ENCODE data around the gene IGFBP5. TPM values are rescaled to one million over a fixed set of nuclear protein-coding genes. Genes with fewer than 3 reads are reported as not detected.

The IGFBP5 gene
- total RNA-seq, 4 donors from 2014 or later = 27.7 to 460 (median 134) TPM

DNA sequence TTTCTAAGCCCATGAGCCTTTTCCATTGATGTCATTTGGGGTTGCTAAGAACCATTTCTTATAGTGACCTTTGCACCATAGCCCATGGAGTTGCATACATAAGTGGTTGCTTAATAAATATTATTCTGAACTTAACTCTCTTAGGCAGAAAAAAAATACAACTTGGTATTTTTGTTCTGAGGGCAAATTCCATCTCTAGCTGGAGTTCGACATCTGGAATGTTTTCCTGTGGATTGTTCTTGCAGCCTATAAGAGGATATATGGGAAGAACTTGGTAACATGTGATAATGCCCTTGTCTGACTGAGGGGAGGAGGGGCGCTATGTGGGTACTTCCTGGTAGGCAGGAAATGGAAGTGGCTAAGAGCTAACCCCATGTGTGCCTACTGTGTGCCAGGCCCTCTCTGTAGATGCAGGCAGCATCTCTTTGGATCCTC is 41.4 kb downstream of the IGFBP5 start:
- H3K4me3 ChIP-seq (ENCODE audit: low read depth, poor library complexity, severe bottlenecking) = no peak overlapping the region
- WGBS, 2 donors = 69 to 72% methylated on average over 2 of the region's 2 CpGs
- TF ChIP-seq POLR2A (IDR thresholded peaks at IDR 0.05) = no peak
- TF ChIP-seq, protein P1, sequence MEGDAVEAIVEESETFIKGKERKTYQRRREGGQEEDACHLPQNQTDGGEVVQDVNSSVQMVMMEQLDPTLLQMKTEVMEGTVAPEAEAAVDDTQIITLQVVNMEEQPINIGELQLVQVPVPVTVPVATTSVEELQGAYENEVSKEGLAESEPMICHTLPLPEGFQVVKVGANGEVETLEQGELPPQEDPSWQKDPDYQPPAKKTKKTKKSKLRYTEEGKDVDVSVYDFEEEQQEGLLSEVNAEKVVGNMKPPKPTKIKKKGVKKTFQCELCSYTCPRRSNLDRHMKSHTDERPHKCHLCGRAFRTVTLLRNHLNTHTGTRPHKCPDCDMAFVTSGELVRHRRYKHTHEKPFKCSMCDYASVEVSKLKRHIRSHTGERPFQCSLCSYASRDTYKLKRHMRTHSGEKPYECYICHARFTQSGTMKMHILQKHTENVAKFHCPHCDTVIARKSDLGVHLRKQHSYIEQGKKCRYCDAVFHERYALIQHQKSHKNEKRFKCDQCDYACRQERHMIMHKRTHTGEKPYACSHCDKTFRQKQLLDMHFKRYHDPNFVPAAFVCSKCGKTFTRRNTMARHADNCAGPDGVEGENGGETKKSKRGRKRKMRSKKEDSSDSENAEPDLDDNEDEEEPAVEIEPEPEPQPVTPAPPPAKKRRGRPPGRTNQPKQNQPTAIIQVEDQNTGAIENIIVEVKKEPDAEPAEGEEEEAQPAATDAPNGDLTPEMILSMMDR (IDR thresholded peaks at IDR 0.05) = no peak
- intact Hi-C loops (cut with DNase I; ENCODE audit: low total_unique reads) = no loop called here
- no peak for DNase-seq (ENCODE audit: low spot score in 2 of 2)

GRCh38 chr2:216653093-216653799 is 42.1 kb downstream of the IGFBP5 start:
- WGBS, 2 donors = 90 to 93% methylated on average over 4 of the region's 4 CpGs
- TF ChIP-seq POLR2A (IDR thresholded peaks at IDR 0.05) = no peak
- TF ChIP-seq, protein P1 (IDR thresholded peaks at IDR 0.05) = no peak
- intact Hi-C loops (cut with DNase I; ENCODE audit: low total_unique reads) = no loop called here
- no peak overlapping the region for H3K4me3 ChIP-seq (ENCODE audit: low read depth, poor library complexity, severe bottlenecking)
- no peak for DNase-seq (ENCODE audit: low spot score in 2 of 2)

GRCh38 chr2:216652566-216652965 is 42.8 kb downstream of the IGFBP5 start:
- H3K4me3 ChIP-seq (ENCODE audit: low read depth, poor library complexity, severe bottlenecking) = no peak overlapping the region
- TF ChIP-seq POLR2A (IDR thresholded peaks at IDR 0.05) = no peak
- TF ChIP-seq, protein P1 (IDR thresholded peaks at IDR 0.05) = no peak
- DNase-seq (ENCODE audit: low spot score in 2 of 2) = no peak
- intact Hi-C loops (cut with DNase I; ENCODE audit: low total_unique reads) = no loop called here
- 52 to 56% methylated on average over 4 of the region's 4 CpGs for WGBS, 2 donors

GRCh38 chr2:216651351-216651881 is 43.9 kb downstream of the IGFBP5 start:
- no peak overlapping the region for H3K4me3 ChIP-seq (ENCODE audit: low read depth, poor library complexity, severe bottlenecking)
- DNase-seq (ENCODE audit: low spot score in 2 of 2) = no peak
- WGBS, 2 donors = 67 to 76% methylated on average over 6 of the region's 6 CpGs
- TF ChIP-seq, protein P1 (IDR thresholded peaks at IDR 0.05) = no peak
- TF ChIP-seq POLR2A (IDR thresholded peaks at IDR 0.05) = no peak
- intact Hi-C loops (cut with DNase I; ENCODE audit: low total_unique reads) = no loop called here

DNA sequence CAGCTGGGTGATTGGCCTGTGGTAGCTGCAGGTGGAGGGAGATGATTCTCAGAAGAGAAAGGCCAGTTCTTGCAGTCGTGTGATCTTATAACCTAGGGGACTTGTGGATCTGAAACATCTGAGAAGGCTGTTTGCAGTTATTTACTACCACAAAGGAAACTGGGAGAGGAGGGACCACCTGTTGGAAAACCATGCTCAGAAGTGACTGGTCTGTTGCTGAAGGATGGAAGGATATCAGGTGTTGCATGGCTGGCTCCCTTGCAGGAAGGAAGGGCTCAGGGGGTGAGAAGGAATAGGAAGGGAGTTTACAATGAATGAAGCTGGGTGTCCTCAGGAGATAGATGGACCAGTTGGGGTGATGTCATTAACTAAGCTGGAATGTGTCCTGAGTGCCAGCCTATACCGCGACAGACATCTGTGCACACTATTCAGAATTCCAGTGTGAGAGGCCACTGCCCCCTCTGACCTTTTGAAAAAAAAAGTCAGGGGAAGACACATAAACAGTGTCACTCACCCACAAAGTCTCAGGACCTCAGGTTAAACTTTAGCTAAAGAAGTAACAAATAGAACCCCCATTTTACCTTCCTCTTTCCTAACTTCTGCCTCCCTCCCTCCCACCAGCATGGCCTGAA is 44.6 kb downstream of the IGFBP5 start:
- no peak for TF ChIP-seq POLR2A (IDR thresholded peaks at IDR 0.05)
- TF ChIP-seq, protein P1 (IDR thresholded peaks at IDR 0.05) = no peak
- 87 to 88% methylated on average over 3 of the region's 3 CpGs for WGBS, 2 donors
- no peak overlapping the region for H3K4me3 ChIP-seq (ENCODE audit: low read depth, poor library complexity, severe bottlenecking)
- DNase-seq (ENCODE audit: low spot score in 2 of 2) = no peak
- intact Hi-C loops (cut with DNase I; ENCODE audit: low total_unique reads) = no loop called here

Measured in lower leg skin (tissue), 4 donors.